Fibroblast of upper back skin (primary cell): ENCODE measurements around the gene MROH2B.

Source experiments
- DNase-seq: peaks from one replicate; pipeline ENCODE4 v3.0.0-alpha.2; 2013

MROH2B gene

DNA sequence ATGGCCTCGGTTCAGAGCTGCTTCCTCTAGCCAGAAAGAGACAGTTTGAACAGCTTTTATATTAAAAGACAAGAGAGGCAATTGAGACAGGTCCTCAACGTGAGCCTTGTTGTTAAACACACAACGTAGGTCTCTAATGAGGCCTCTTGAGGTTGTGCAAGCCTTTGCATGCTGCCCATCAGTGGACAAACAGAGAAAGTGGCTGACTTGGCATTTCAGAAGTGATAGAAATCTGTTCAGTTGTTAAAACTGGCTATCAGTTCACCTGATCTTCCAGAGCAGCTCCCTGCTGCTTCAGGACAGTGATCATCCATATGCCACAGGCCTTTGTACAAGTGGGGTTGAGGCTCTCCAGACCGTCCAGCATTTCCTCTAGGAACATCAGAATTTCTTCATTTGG, 58.8 kb downstream of the MROH2B start:
- no peak for DNase-seq

DNA sequence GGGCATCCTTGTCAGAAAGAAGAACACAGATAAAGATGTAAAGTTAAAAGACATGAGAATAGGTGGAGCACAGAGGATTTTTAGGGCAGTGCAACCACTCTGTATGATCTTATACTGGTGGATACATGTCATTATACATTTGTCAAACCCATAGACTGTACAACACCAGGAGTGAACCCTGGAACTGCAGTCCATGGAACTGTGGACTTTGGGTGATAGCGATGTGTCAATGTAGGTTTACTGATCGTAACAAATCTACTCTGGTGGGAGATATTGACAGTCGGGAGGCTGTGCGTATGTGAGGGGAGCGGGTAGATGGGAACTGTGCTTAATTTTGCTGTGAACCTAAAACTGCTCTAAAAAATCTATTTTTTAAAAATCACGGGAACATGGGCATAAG, 60.6 kb downstream of the MROH2B start:
- DNase-seq: no peak

DNA sequence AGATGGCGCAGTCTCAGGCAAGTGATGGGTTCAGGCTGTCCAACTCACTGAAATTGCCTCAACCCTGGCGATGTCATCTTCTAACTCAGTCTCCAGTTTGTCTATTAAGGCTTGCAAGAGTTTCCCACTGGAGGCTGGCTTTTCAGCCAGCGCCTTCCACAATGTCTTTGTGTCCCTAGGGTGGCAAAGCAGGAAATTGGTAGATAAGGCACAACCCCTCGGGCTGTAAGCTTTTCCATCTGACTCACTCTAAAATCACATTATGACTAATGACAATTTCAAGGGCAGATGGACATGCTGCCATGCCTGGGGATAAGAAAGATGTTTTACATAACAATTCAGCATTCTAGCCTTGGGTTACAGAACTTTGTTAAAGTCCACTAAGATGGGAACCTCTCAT, 61.9 kb downstream of the MROH2B start:
- no peak for DNase-seq

DNA sequence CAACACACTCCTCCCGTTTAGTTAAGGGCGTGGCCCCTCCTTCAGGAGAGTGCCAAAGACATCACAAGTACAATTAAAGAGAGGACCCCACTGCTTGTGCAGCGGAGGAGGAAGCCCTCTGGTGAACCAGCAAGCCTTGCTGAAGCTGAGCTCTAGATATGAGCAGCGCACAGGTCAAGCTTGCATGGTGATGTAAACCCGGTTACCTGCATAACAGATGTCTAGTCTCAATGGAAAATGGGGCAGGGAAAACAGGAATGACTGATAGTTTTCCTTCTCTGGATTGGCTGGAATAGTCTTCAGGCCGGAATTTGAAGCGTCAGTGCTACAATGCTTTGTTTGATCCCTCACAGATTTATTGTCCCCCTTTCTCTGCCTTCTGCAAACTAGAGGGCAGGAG, 66.2 kb downstream of the MROH2B start:
- no peak for DNase-seq

DNA sequence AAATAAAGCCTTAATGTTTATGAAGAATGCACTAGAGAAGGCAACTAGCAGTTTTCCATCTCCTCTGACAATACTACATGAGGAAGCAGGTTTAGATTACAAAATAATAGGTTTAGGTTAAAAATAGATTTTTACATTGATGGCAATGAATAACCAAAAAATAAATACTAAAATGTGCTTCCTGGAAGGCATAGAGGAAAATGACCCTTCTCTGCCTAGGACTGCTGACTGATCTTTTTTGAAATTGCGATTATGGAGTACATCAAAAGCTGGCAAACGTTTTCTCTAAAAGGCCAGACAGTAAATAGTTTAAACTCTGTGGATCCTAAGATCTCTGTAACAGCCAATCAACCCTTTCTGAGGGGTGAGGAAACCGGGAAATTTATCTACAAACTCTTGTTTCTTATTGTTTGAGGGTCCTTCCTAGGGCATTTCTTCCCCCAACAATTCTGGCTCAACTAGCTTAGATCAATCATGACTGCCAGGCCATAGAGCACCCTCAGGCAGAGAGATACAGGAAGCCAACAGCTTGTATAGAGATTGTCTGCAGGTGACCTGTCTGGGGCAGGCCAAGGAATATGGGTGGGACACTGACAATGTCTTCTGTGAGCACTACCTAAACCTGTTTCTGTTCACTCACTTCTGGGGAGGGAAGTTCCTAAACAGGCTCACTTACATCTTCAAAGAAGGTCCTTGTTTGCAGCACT, 67.3 kb downstream of the MROH2B start:
- no peak for DNase-seq

DNA sequence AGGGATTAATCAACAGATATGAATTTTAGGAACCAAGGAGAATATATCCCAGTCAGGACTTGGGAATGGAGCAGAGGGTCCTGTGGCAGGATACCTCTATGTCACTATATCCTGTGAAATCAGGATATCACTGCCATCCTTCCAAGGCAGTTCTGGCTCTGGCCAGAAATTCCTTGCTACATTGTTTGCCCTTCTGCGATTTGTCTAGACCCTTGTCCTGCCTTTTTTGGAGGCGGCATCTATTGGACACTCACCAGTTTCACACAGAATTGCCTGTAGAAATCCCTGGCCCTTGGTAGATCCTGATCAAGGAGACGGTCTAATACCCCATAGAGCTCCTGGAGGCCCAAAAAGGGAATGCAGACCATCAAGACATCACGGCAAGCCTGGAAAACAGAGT, 71.2 kb downstream of the MROH2B start:
- DNase-seq: no peak

DNA sequence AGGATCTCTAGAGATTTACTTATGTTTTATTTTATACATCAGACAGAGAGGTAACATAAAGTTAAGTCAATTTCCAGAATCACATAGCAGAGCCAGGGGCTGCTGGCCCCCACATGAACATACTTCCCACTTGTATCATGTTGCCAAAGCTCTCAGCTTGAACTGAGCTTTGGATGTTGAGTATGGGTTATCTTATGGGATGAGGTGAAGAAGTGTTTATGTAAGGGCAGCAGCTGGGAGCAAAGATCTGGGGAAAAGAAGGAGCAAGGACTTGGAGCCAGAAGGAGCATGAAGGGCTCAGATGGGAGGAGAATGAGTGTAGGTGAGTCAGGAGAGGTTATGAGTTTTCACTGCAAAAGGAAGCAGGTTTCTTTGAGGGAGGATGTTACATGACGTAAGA, 72.0 kb downstream of the MROH2B start:
- no peak for DNase-seq

DNA sequence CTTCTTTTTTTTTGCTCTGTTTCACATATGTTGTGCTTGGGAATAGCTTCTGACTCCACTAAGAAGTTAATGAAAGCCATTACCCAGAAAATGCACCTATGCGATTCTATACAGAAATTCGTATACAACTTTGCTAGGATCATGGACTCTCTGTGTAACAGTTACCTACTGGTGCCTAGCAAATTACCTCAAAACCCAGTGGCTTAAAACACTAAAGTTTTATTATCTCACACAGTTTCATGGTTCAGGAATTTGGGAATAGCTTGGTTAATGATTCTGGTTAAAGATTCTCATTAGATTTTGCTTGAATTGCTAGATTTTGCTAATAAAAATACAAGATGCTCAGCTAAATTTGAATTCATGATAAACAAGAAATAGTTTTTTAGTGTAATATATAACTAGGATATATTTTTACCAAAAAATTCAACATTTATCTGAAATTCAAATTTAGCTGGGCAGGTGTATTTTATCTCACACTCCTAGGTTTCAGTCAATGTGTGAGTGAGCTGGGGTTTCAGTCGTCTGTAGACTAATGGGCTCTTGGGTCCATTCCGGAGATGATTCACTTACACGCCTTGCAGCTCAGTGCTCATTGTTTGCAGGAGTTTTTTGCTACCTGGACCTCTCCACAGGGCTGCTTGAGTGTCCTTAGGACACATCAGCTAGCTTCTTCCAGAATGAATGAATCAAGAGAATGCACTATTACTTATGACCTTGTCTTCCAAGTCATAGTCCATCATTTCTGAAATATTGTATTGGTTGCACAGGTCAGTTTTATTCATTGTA, 75.1 kb downstream of the MROH2B start:
- no peak for DNase-seq

DNA sequence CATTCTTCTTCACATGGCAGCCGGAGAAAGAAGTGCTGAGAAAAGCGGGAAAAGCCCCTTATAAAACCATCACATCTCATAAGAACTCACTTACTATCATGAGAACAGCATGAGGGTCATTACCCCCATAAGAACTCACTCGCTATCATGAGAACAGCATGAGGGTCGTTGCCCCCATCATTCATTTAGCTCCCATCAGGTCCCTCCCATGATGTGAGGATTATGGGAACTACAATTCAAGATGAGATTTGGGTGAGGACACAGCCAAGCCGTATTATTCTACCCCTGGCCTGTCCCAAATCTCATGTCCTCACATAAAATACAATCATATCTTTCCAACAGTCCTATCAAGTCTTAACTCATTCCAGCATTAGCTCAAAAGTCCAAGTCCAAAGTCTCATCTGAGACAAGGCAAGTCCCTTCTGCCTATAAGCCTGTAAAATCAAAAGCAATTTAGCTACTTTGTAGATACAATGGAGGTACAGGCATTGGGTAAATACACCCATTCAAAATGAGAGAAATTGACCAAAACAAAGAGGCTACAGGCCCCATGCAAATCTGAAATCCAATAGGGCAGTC, 79.1 kb downstream of the MROH2B start:
- no peak for DNase-seq

DNA sequence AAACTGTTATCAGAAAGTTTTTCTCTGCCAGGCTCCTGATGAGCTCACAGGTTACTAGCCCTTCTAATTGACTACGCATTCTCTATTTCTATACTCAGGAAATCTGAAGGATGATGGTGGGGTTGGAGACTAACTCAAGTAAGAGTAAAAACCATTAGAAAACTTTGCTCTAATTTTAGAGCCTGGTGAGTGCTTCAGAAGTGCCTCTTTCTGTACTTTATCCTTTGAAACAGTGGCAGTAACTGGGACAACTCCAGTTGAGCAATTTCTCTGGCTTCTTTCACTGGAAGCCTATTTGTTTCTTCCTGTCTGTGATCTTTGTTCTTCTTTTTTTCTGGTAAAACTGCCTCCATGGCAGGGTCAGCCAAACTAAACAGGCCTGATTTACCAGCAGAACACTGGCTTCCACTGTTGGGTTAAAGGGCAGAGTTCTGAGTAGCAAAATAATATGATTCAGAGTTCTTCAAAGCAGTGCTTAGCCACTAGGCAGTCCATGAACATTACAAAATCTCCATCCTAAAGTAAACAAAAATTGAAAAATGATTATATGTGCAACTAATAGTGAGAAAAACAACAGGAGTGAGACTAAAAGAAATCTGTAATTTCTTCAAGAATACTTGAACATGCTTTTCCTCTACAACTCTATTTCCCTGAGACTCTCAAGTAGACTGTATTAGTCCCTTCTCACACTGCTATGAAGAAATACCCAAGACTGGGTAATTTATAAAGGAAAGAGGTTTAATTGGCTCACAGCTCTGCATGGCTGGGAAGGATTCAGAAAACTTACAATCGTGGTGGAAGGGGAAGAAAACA, 79.8 kb downstream of the MROH2B start:
- DNase-seq: no peak

DNA sequence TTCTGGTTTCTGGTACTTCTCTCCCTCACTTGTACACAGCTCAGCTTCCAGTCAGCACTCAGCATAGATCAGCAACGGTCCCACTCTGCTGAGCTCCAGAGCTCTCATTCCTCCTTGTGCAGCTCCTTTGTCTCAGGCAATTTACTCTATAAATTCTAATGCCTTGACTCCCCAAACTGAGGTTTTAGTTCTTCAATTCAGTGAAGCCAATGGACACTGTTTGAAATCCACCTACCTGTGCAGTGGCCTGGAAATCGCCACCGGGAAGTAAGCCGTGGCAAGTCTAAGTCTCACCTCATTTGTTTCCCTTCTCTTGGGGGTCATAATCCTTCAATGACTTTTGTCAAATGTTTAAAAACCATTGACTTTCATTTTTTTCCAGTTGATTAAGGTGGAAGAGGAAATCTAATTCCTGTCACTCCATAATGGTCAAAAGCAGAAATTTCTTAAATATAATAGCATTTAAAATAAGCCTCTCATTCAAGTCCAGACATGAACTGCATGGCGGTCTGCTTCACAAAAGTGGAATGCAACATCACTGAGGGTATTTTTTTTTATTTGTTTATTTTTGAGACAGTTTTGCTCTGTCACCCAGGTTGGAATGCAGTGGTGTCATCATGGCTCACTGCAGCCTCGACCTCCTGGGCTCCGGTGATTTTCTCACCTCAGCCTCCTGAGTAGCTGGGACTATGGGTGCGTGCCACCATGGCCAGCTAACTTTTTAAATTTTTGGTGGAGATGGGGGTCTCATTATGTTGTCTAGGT, 82.2 kb downstream of the MROH2B start:
- DNase-seq: no peak

DNA sequence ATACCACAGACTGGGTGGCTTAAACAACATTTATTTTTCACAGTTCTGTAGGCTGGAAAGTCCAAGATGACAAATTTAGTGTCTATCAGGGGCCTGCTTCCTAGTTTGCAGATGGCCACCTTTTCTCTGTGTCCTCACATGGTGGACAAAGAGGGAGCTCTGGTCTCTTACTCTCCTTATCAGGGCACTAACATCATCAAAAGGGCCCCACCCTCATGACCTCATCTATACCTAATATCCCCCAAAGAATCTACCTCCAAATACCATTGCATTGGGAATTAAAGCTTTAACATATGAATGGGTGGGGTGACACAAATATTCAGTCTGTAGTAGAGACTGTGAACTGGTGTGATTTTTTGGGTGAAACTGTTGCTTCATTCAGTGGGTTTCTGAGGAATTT, 83.8 kb downstream of the MROH2B start:
- DNase-seq: no peak

DNA sequence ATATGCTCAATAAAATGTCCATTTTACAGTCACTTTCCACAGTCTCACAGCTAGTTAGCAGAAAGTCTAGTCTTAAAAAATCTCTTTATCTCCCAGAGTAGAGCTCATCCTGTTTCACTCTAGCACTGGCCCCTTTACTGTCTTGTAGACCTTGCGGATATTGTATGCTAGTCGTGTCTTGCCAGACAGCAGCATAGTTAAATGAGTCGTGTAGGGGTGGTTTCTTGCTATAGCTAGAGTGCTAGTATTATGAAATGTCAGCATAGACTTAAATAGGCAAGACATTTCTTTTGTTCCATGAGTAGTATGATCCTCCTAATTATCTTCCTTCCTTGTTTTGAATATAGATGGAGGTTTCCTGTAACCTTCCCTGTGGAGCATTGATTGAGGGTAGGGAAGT, 84.5 kb downstream of the MROH2B start:
- DNase-seq: no peak

DNA sequence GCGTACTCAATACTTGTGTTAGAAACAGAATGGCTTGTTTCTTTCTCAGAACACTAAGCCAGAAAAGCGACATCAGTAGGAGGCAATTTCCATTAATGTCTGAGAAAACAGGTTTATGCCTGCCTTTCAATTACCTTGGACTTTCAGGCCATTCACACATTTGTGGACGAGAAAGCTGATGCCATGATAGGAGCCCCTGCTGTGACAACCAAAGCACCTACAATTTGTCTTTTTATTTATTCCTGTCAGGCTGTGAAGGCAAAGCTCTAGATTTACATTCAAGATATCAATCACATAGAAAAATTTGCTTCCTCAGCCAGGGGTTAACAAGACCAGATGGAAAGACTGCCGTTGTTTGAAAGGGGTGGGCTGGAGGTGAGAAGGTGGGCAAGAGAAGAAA, 85.6 kb downstream of the MROH2B start:
- no peak for DNase-seq

DNA sequence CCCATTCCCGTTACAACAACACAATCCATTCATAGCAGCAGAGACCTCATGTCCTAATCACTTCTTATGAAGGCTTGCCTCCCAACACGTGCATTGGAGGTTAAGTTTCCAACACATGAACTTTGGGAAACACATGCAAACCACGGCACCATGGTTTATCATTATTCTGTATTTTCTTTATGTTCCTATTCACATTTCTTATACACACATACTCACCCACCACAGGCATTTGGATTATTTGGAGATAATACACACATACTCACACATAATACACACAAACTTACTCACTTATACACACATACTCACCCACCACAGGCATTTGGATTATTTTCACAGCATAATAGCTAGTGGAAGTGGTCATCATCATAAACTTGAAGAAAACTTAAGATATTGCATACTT, 86.3 kb downstream of the MROH2B start:
- peak; percentile 42 for DNase-seq

DNA sequence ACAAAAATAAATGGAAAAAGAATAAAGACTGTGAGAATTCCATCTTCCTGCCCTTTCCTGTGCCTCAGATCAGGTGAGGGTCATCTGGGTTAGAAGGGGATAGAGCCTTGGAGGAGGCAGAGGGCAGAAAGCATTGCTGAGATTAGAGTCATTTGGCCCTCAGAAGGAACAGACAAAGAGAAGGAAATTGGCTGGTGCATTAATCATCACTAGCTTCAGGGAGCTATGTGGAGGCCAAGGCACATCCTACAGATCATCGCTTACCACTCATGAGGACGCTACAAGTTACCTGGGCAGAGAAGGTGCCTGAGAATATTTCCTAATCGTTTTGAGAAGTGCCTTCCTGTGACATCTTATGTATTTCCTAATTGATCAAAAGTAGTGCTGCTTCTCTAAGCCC, 87.4 kb downstream of the MROH2B start:
- DNase-seq: no peak

DNA sequence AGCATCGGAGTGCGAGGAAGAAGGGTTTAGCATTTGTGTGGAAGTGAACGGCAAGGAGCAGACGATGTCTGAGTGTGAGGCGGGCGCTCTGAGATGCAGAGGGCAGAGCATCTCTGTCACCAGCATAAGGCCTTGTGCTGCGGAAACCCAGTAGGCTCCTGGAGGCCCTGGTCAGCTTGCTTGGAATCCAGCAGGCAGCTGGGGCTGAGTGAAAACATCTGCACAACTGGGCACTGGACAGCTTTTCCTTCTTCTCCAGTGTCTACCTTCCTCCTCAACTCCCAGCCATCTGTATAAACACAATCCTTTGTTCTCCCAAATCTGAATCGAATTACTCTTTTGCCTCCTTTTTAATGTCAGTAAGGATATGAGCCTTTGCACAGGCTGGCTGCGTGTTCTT, 89.7 kb downstream of the MROH2B start:
- DNase-seq: no peak

DNA sequence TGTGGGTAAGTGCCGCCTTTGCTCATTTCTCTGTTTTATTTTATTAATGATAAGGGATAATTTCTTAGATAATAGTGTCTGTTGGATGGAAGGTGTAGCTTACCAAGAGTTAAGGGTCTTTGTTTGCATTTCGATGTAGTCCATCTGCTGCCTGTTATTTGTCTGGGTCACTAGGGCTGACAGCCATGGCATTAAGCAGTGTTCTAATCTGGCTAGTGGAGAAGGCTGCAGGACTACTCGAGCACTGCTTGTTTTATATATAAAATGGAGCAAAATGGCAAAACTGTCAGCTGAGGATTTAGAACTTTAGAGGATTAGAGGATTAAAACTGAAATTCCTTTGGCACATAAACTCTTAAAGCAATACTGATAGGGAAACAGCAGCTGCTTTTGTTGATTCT, 94.3 kb downstream of the MROH2B start:
- DNase-seq: no peak

DNA sequence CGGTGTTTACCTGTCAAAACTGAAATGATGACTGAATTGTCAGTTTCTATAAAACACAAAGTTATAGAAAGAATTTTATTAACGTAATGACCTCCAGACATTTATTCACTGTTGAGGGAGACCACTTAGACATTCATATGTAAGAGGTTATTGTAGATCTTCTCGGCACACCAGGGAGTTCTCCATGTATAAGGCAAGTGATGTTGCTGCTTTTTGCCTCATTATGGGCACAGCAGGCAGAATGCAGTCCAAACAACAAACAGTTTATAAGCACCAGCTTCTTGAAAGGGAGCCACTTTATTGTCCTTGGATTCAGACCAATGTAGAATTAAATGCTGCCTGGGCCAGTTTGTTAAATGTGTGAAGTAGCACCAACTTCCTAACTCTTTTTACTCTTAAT, 95.1 kb downstream of the MROH2B start:
- DNase-seq: no peak

DNA sequence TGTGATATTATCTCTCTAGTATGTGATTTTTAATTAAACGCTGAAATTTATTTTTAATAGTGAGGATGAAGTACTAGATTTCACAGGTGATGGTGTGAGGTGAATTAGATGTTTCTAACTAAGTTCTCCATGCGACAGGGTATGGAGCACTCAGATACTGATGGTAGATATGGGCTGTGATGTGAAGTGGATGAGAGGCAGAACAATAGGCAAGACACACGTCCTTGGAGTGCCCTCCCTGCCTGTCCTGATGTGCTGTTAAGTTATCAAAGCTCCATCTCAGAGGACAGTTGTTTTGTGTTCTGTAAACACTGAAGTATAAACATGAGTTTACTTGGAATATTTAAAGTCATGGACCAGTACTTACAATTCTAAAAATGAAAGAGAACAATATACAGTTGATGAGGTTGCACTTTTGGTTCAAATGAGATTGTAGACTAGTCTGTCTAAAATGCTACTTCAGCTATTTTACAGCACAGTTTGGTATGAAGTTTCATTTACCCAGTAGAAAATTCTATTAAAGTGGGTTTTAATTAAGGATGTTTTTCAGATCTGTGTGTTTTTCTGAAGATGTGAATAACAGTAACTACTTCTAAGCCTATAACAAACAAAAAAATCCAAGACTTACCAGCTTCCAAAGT, 97.7 kb downstream of the MROH2B start:
- no peak for DNase-seq

DNA sequence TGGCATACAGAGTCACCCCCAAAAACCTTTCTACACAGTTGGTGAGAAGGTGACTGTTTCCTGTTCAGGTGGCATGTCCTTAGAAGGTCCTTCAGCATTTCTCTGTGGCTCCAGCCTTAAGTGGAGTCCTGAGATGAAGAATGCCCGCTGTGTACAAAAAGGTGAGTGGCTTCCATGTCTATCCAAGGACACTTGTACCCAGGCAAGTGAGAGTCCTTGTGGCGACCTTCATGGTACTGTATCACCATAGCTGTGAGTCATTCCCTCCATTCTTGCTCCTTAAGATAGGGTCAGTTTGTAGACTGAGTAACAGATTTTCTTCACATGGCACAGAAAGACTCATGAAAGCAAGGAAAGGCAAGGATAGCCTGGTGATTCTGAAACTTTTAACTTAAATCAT, 98.7 kb downstream of the MROH2B start:
- DNase-seq: no peak
